Pulmonary artery endothelial cell (primary cell): ENCODE measurements around the gene CACNA2D3. TPM values are rescaled to one million over a fixed set of nuclear protein-coding genes. Genes with fewer than 3 reads are reported as not detected.

Experiments
- DNase-seq: peaks from one replicate; pipeline ENCODE4 v3.0.0-alpha.2; 2011; ENCODE audit warnings: low read depth, low spot score
- total RNA-seq: library from RNA; depleted of rRNA; stranded (reverse); fragments of >200 nt; gene quantifications from 2 replicates; pipeline ENCODE4 v1.2.3, GENCODE V29; 2014

The CACNA2D3 gene
- total RNA-seq, 1 donor from 2014 or later, result not detected

DNA sequence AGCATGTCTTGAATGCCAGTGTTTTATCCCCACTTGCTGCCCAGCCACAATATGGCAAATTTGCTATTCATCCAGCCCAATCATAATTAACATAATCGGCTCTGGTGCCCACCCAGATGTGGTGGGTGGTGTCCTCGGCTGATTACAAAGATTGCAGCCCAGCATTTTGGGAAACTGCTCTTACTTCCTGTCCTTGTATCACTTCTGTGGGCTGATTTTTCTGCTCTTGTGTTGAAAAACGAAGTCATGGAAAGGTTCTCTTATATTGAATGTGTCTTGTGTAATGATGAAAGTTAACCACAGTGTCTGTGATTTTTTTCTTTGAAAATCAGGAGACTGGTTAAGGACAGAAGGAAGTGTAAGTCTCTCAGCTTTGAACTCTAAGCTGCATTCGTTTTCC is 141.7 kb downstream of the CACNA2D3 start:
- DNase-seq, result no peak

GRCh38 chr3:54270816-54271526 is 148.6 kb downstream of the CACNA2D3 start:
- no peak for DNase-seq

DNA sequence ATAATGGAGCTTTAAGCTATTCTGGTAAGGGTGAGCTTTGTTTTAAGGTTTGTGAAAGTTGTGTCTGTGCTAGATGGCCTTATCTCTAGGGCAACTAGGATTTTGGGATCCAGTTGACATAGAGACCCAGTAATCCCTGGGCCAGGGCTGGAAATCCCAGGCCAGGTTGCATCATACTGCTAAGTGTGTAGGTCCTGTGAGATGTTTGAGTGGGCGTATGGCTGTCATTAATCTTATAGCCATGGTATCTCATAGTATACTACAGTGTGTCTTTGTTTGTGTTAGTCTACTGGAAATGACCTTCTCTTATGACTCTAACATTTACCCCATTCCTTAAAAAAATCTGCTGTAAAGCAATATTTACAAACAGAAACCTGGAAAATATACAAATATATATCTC is 151.4 kb downstream of the CACNA2D3 start:
- no peak for DNase-seq

- no peak for DNase-seq
Measured at GRCh38 chr3:54274607-54275006, 152.3 kb downstream of the CACNA2D3 start.

DNA sequence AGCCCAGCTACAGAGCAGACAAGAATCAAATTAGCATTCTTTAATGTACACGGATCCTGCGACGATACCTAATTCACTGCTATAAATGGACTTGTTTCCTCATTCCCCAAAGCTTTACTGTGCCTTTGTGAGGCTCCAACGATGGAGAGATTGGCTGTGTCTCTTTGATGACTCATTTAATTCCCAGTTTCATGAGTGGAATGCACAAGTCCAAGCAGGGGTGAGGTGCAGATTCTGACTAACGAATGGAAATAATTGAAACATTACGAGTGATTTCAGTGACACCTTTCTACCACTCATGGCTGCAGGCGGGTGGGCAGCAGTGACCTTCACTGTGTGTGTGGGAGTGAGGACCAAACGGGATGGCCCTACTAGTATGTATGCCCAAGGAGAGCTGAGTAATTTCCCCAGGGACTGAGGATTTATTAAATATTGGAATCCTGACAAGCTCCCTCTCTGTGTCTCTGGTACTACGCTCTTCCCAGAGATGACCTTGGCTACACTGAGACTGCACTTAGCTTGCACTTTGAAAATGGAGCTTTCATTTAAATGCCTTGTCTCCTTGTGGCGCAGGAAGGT is 156.7 kb downstream of the CACNA2D3 start:
- DNase-seq, result no peak

DNA sequence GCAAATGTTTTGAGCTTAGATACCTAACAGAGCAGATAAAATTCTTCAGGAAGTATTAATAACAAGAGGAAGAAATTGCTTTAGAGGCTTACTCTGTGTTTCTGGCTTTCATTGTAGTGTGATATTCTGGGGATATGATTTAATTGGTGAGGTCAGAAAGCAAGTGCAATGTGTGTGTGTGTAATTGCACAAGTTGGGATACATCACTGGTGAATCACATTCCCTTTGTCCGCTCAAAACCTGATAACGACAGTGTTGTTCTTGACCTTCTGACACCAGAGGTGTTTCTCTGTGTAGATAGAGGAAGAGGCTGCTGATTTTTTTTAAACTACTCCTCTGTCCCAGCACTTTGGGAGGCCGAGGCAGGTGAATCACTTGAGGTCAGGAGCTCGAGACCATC is 161.1 kb downstream of the CACNA2D3 start:
- no peak for DNase-seq

GRCh38 chr3:54294214-54294613 is 171.9 kb downstream of the CACNA2D3 start:
- DNase-seq, result no peak

DNA sequence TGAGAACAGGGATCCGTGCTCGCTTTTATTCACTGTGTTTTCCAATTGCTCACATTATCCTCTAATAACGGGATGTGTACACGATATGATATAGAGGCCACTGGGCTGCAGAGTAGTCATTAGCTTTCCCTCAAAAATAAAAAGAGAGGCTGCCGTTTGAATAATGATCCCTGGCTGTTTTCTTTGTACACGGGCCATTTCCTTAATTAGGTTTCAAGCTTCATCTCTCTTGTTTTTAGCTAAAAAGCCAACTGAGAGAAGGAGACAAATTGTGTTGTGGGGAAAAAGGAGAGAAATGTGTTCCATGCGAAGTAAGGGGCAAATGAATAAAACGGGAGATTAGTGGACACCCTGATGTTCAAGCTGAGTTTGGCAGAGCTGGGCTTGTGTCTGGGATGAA is 174.2 kb downstream of the CACNA2D3 start:
- DNase-seq, result no peak

GRCh38 chr3:54299169-54299935 is 177.0 kb downstream of the CACNA2D3 start:
- no peak for DNase-seq

DNA sequence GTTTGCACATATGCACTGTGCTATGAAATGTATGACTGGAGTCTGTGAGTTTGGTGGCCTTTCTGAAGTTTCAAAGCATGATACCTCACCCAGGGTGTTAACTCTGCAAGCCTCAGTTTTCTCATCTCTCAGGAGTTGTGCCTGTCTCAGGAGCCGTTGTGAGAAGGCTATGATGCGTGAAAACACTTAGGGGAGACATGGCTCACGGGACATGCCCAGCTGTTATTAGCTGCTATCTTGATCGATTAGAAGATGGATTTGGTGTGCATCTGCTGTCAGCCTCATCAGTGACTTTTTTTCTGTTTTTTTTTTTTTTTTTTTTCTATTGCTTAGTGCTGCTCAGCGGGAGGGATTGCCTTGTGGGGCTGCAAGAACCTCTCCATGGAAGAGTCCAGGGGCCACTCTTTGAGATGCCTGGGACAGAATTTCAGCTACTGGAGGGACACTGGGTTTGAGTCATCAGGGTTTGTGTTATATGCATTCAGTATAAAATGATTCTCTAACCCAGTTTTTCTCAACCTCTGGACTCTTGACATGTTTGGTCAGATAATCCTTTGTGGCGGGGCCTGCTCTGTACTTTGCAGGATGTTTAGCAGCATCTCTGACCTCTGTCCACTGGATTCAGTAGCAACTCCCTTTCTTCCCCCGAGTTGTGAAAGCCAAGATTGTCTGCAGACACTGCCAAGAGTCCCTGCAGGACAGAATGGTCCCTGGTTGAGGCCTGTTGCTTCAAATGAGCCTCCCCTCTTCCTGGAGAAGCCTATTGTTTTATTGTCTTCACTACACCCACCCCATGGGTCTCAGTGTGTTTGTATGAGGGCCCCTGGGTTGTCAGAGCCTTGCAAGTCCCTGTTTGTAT is 181.4 kb downstream of the CACNA2D3 start:
- DNase-seq, result no peak

- DNase-seq, result no peak
Measured at GRCh38 chr3:54304877-54305276, 182.5 kb downstream of the CACNA2D3 start.

- no peak for DNase-seq
Measured at GRCh38 chr3:54305409-54306099, 183.2 kb downstream of the CACNA2D3 start.

DNA sequence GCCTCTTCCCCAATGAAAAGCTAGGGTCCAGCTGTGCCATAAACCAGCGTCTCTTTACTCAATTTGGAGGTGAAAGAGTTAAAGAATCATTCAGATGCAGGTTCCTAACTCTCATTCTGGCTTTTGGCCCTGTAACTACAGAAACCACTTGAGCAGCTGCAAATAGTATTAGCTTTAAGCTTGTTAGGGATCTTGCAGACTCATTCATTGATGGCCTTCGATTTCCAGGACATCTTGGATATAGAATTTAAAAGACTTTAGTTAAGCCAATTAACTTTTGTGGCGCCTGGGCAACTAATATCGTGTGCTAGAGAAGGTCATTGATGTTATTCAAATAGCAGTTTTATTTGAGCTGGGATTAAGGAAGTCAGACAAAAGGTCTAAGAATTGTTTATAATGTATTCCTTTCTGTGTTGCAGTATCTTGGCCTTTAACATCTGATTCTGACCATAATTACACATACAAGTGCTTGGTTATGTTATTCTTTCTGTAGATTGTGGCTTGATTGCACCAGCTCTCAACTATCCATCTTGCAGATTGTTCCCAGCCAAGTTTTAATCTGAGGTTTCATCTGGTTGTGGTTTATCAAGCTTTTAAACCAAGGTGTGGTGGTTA is 185.3 kb downstream of the CACNA2D3 start:
- no peak for DNase-seq

DNA sequence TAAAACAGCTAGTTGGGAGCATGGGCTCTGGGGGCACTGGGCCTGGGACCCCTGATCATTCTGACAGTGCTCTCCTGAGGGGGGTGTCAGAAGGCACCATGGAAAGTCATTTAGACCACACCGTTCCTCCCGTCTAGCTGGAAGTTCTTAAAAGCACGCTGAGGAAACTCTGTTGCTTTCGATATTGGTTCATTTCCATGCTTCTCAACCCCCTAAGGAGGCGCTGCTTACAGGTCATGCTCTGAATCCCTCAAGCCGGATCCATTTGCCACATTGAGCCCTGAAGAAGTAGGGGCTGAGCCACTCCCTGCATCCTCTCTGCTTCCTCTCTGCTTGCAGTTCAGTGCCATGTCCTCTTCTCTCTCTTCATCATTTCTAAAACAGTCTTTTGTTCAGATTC is 187.2 kb downstream of the CACNA2D3 start:
- DNase-seq, result no peak

DNA sequence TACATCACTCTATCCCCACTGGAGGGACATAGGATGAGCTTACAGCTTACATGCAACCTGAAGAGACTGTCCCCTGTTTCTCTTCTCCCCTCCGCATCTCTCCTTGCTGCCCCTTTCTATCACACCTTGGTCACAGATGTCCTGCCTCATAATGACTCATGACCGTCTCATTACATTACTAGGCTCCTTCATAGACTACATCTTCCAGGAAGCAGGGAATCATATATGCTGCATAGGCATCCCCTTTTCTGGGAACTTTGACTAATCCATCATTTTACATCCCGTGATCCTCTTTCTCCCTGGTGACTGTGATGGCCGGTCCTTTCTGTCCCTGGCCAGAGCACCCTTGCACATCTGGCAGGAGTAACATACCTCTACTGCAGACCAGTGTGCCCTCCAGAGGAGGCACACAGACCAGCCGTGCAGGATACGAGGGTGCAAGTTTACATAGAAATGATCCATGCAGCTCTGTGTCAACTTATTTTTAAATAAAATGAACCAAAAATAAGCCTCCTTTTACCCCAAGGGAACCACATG is 188.9 kb downstream of the CACNA2D3 start:
- no peak for DNase-seq

DNA sequence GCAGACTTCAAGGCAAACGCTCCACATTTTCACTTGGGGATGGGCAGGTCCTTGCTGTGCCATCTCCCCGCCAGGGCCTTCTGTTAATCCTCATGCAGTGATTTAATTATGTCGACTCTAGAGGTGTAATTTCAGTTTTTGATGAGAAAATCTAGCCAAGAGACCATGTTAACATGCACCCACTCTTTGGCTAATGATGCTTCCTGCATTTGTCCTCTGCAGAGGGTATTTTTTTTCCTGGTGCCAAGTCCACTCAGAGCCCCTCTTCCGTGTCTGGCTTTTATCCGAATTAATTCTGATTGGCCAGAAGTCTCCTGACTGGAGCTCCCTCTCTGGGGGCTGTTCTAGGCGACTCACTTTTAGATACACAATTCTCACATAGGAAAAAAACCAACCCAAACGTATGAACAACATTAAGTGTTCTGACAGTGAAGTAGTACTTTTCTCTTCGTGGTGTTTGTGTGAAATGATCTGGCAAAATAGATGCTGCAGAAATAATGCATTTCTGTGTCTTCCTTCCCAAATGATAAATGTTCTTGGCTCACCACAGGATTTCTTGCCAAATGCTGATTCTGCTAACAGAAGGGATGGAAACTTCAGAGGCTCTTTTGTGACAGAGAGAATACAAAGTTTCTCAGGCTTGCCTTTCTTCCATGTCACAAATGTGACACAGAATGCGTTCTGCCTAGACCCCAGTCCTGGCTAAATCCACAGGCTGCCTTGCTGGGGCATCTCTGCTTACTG is 190.0 kb downstream of the CACNA2D3 start:
- no peak for DNase-seq

DNA sequence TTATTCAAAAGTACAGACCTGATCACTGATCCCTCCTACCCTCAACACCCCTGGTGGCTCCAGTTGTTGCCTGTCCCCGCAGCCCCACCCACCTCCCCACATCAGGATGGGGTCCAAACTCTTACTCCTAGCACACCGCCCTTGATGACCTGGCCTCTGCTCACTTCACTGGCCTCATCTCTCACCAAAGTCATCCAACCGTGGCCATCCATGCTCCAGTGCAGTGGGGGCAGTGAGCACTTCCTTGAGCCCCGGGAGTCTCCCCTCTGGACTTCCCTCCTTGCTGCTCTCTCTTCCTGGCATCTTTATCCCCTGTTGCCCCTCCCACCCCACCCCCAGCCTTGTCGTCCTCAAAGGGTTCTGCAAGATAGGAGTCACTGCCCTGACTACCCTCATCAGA is 191.1 kb downstream of the CACNA2D3 start:
- no peak for DNase-seq

DNA sequence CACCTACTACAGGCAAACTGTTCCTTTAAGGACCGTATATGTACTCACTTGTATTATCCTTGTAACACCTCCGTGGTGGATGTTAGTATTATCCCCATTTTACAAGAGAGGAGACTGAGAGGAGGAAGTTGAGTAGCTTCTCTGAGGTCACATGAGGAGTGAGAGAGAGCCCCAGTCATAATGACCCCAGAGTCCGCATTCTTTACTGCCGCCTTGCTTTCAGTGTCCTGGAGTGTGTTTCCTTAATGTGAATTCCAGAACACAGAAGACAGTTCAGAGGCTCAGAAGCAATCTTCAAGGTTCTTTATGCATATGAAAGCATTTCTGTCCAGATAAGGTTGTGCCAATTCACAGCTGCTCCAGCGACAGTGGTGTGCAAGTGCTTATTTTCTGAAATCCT is 199.2 kb downstream of the CACNA2D3 start:
- no peak for DNase-seq

DNA sequence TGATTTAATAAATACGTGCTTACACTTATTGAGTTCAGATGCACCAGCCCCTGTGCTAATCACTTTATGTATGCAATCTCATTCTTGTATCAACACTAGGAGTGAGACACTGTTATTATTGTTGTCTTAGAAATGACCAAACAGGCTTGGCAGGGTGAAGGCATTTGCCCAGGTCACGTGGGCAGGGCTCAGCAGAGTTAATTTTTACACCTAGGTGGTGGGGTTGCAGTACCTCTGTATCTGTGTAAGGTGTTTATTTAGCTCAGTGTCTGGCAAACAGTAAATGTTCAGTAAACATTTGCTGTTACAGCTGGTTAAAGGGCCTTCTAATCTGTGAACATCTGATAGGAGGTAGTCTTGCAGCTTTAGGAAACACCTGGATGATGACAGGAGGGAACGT is 200.0 kb downstream of the CACNA2D3 start:
- DNase-seq, result no peak

- DNase-seq, result no peak
Measured at GRCh38 chr3:54324103-54324502, 201.8 kb downstream of the CACNA2D3 start.
